HL-60 (cell line): ENCODE measurements around the gene MBTPS1.

Experiments
- GABPA ChIP-seq: IDR thresholded peaks from 2 replicates; pipeline ENCODE4 v1.6.1; 2012; ENCODE audit warnings: low read depth
- POLR2AphosphoS5 ChIP-seq: IDR thresholded peaks from 2 replicates; pipeline ENCODE4 v1.6.1; 2012; ENCODE audit warnings: low read depth
- SPI1 ChIP-seq: IDR thresholded peaks from 2 replicates; pipeline ENCODE4 v1.6.1; 2012; ENCODE audit warnings: low read depth, mild to moderate bottlenecking, borderline replicate concordance
- TF ChIP-seq, protein P1 (sequence below): IDR thresholded peaks from one replicate; pipeline ENCODE4 v1.5.1; 2011; ENCODE audit warnings: low read length, control low read depth, inconsistent platforms; ENCODE audit not compliant: insufficient read depth
- TF ChIP-seq, protein P2 (sequence below): IDR thresholded peaks from 2 replicates; pipeline ENCODE4 v1.6.1; 2012; ENCODE audit warnings: low read depth; ENCODE audit not compliant: insufficient replicate concordance

DNA sequence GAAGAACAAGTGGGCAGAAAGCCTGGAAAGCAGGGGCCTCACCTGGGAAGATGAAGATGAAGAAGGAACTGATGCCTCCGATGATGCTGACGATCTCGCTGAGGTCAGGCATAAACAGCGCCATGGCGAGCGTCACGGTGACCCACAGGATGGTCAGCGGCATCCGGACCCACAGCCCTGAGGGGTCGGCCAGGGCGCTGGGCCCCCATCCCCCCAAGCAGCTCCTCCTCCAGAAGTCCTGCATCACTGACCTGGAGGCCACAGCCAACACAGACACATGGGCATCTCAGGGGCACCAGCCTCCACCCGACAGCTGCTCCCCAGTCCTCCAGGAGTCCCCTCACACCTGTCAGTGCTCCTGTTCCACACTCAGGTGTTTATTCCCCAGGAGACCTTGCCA is 100.3 kb downstream of the MBTPS1 start:
- TF ChIP-seq, protein P1, sequence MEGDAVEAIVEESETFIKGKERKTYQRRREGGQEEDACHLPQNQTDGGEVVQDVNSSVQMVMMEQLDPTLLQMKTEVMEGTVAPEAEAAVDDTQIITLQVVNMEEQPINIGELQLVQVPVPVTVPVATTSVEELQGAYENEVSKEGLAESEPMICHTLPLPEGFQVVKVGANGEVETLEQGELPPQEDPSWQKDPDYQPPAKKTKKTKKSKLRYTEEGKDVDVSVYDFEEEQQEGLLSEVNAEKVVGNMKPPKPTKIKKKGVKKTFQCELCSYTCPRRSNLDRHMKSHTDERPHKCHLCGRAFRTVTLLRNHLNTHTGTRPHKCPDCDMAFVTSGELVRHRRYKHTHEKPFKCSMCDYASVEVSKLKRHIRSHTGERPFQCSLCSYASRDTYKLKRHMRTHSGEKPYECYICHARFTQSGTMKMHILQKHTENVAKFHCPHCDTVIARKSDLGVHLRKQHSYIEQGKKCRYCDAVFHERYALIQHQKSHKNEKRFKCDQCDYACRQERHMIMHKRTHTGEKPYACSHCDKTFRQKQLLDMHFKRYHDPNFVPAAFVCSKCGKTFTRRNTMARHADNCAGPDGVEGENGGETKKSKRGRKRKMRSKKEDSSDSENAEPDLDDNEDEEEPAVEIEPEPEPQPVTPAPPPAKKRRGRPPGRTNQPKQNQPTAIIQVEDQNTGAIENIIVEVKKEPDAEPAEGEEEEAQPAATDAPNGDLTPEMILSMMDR, result no peak
- TF ChIP-seq POLR2AphosphoS5 (no peak), SPI1 (no peak), GABPA (no peak)
- TF ChIP-seq, protein P2, sequence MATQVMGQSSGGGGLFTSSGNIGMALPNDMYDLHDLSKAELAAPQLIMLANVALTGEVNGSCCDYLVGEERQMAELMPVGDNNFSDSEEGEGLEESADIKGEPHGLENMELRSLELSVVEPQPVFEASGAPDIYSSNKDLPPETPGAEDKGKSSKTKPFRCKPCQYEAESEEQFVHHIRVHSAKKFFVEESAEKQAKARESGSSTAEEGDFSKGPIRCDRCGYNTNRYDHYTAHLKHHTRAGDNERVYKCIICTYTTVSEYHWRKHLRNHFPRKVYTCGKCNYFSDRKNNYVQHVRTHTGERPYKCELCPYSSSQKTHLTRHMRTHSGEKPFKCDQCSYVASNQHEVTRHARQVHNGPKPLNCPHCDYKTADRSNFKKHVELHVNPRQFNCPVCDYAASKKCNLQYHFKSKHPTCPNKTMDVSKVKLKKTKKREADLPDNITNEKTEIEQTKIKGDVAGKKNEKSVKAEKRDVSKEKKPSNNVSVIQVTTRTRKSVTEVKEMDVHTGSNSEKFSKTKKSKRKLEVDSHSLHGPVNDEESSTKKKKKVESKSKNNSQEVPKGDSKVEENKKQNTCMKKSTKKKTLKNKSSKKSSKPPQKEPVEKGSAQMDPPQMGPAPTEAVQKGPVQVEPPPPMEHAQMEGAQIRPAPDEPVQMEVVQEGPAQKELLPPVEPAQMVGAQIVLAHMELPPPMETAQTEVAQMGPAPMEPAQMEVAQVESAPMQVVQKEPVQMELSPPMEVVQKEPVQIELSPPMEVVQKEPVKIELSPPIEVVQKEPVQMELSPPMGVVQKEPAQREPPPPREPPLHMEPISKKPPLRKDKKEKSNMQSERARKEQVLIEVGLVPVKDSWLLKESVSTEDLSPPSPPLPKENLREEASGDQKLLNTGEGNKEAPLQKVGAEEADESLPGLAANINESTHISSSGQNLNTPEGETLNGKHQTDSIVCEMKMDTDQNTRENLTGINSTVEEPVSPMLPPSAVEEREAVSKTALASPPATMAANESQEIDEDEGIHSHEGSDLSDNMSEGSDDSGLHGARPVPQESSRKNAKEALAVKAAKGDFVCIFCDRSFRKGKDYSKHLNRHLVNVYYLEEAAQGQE, result no peak
